ENCODE measurements around the gene KRT20.
"Not testable (repeated sequence)": the region's sequence is repeated elsewhere in the genome, so short reads cannot be mapped to it uniquely, and the experiment has no call there.

KRT20 gene

GRCh38 chr17:40896916-40897455 is 11.9 kb upstream of the KRT20 start:
- no peak for DNase-seq (ENCODE audit: low spot score)

- no peak for DNase-seq (ENCODE audit: low spot score)
Observed at GRCh38 chr17:40895106-40895730, 10.2 kb upstream of the KRT20 start.

GRCh38 chr17:40888196-40888720 is 3.2 kb upstream of the KRT20 start:
- no peak for DNase-seq (ENCODE audit: low spot score)

GRCh38 chr17:40886090-40886489 is 1.0 kb upstream of the KRT20 start:
- no peak for DNase-seq (ENCODE audit: low spot score)

GRCh38 chr17:40883626-40884334 is 1.3 kb downstream of the KRT20 start:
- no peak for DNase-seq (ENCODE audit: low spot score)

- DNase-seq (ENCODE audit: low spot score): no peak
Observed at GRCh38 chr17:40883031-40883430, 2.0 kb downstream of the KRT20 start.

GRCh38 chr17:40879026-40879425 is 6.0 kb downstream of the KRT20 start:
- no peak for DNase-seq (ENCODE audit: low spot score)

GRCh38 chr17:40878044-40878443 is 7.0 kb downstream of the KRT20 start:
- DNase-seq (ENCODE audit: low spot score): no peak

- DNase-seq (ENCODE audit: low spot score): no peak
Observed at GRCh38 chr17:40873801-40874200, 11.2 kb downstream of the KRT20 start.

GRCh38 chr17:40873255-40873654 is 11.8 kb downstream of the KRT20 start:
- no peak for DNase-seq (ENCODE audit: low spot score)

GRCh38 chr17:40872416-40872815 is 12.6 kb downstream of the KRT20 start:
- DNase-seq (ENCODE audit: low spot score): no peak

- no peak for DNase-seq (ENCODE audit: low spot score)
Observed at GRCh38 chr17:40871316-40871715, 13.7 kb downstream of the KRT20 start.

GRCh38 chr17:40870136-40870535 is 14.9 kb downstream of the KRT20 start:
- DNase-seq (ENCODE audit: low spot score): no peak

GRCh38 chr17:40866838-40867237 is 18.2 kb downstream of the KRT20 start, which contains the start of gene KRT12:
Gene KRT12 (minus strand): TSS chr17:40867223. CDS start chr17:40867186, 37 bp downstream.
- no peak for DNase-seq (ENCODE audit: low spot score)

GRCh38 chr17:40864661-40865390 is 20.2 kb downstream of the KRT20 start:
- no peak for DNase-seq (ENCODE audit: low spot score)

- DNase-seq (ENCODE audit: low spot score): no peak
Observed at GRCh38 chr17:40862985-40863733, 21.9 kb downstream of the KRT20 start.

- no peak for DNase-seq (ENCODE audit: low spot score)
Observed at GRCh38 chr17:40859536-40859935, 25.5 kb downstream of the KRT20 start.

GRCh38 chr17:40858667-40859066 is 26.4 kb downstream of the KRT20 start:
- not testable (repeated sequence) for DNase-seq (ENCODE audit: low spot score)

GRCh38 chr17:40857535-40857934 is 27.5 kb downstream of the KRT20 start:
- no peak for DNase-seq (ENCODE audit: low spot score)

GRCh38 chr17:40854175-40854814 is 30.7 kb downstream of the KRT20 start:
- no peak for DNase-seq (ENCODE audit: low spot score)

- no peak for DNase-seq (ENCODE audit: low spot score)
Observed at GRCh38 chr17:40852364-40852763, 32.7 kb downstream of the KRT20 start.
